ENCODE measurements around the gene SLC6A17. TPM values are rescaled to one million over a fixed set of nuclear protein-coding genes. Genes with fewer than 3 reads are reported as not detected.

SLC6A17 gene
- total RNA-seq, 1 experiment from 2014 or later, result 0.17 TPM

DNA sequence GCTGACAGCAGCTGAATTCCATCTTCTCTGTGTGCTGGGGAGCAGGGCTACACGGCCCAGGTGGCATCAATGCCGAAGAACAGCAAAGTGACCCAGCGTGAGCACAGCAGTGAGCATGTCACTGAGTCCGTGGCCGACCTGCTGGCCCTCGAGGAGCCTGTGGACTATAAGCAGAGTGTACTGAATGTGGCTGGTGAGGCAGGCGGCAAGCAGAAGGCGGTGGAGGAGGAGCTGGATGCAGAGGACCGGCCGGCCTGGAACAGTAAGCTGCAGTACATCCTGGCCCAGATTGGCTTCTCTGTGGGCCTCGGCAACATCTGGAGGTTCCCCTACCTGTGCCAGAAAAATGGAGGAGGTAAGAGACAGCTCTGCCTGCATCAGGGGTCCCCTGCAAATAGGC lies 16.6 kb downstream of the SLC6A17 start:
- Histone ChIP-seq H2BK120ac (ENCODE audit: low read depth, low read length, poor library complexity, severe bottlenecking) (no peak overlapping the region), H2AK5ac (ENCODE audit: insufficient read length, low read length) (no peak overlapping the region), H2AFZ (ENCODE audit: low read length) (no peak overlapping the region), H3K4me2 (ENCODE audit: insufficient read depth, insufficient read length, low read length) (no peak overlapping the region), H3K56ac (ENCODE audit: insufficient read length, low read depth, low read length) (no peak overlapping the region), H3K9me3 (ENCODE audit: control insufficient read depth, low read depth, low read length) (no peaks in the 10 kb centered on the region), H4K20me1 (ENCODE audit: control insufficient read depth, insufficient read depth, insufficient read length) (no peaks in the 10 kb centered on the region), H2BK5ac (ENCODE audit: insufficient read length, low read length) (no peak overlapping the region), H3K27ac (ENCODE audit: insufficient read length, low read depth, low read length) (no peak overlapping the region), H4K91ac (ENCODE audit: insufficient read length, low read depth, low read length) (no peak overlapping the region), H3K23me2 (ENCODE audit: insufficient read length, low read depth, low read length, poor library complexity, severe bottlenecking) (no peaks in the 10 kb centered on the region), H2BK15ac (ENCODE audit: low read depth, low read length) (no peak overlapping the region), H3K14ac (ENCODE audit: insufficient read depth, low read length) (no peak overlapping the region), H2BK20ac (ENCODE audit: low read depth, low read length, poor library complexity, severe bottlenecking) (no peak overlapping the region), H3T11ph (ENCODE audit: low read length) (no peak overlapping the region), H4K8ac (replicated peaks; ENCODE audit: insufficient read length, low read depth, low read length) (no peak overlapping the region), H3K79me2 (ENCODE audit: insufficient read depth, low read length) (no peaks in the 10 kb centered on the region), H3K23ac (ENCODE audit: insufficient read length, low read depth, low read length) (no peak overlapping the region), H3K4ac (ENCODE audit: low read depth, low read length) (no peak overlapping the region), H4K5ac (ENCODE audit: insufficient read length, low read depth, low read length) (no peak overlapping the region), H2BK12ac (ENCODE audit: insufficient read length, low read depth, low read length) (no peak overlapping the region), H3K4me1 (ENCODE audit: insufficient read depth, low read length) (no peaks in the 10 kb centered on the region), H3K27me3 (ENCODE audit: insufficient read depth, low read length) (no peaks in the 10 kb centered on the region), H3K18ac (ENCODE audit: insufficient read length, low read depth, low read length) (no peak overlapping the region), H3K79me1 (ENCODE audit: insufficient read depth, low read depth, low read length, poor library complexity, severe bottlenecking) (no peaks in the 10 kb centered on the region), H3K9ac (ENCODE audit: extremely low read depth, insufficient read length, low read length) (no peak overlapping the region)
- TF ChIP-seq, protein P1, sequence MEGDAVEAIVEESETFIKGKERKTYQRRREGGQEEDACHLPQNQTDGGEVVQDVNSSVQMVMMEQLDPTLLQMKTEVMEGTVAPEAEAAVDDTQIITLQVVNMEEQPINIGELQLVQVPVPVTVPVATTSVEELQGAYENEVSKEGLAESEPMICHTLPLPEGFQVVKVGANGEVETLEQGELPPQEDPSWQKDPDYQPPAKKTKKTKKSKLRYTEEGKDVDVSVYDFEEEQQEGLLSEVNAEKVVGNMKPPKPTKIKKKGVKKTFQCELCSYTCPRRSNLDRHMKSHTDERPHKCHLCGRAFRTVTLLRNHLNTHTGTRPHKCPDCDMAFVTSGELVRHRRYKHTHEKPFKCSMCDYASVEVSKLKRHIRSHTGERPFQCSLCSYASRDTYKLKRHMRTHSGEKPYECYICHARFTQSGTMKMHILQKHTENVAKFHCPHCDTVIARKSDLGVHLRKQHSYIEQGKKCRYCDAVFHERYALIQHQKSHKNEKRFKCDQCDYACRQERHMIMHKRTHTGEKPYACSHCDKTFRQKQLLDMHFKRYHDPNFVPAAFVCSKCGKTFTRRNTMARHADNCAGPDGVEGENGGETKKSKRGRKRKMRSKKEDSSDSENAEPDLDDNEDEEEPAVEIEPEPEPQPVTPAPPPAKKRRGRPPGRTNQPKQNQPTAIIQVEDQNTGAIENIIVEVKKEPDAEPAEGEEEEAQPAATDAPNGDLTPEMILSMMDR (conservative IDR thresholded peaks at IDR 0.05), result no peak
- H3K4me1 Mint-ChIP-seq, result peaks cover 3 to 9% of the 10 kb centered on the region in 2 experiments; a peak in 2 of 4 replicates
- H3K4me3 Mint-ChIP-seq, result no peak overlapping the region
- no peak for DNase-seq
- peaks cover 6% of the 10 kb centered on the region for H3K27me3 Mint-ChIP-seq (ENCODE audit: low read depth)
- H3K9me3 Mint-ChIP-seq, result no peaks in the 10 kb centered on the region
- no peak overlapping the region; a peak in 2 of 7 replicates for H3K27ac Mint-ChIP-seq
- no CpG with 5 or more reads among the region's 11 CpGs for WGBS (ENCODE audit: extremely low coverage, insufficient read length, low lambda C conversion rate)
- H3K36me3 Mint-ChIP-seq (ENCODE audit: insufficient read depth in 1 of 3, low read depth in 3 of 3), result no peaks in the 10 kb centered on the region

Data from H9 (cell line).